Measurements from ENCODE around the gene PHLDB3. TPM values are rescaled to one million over a fixed set of nuclear protein-coding genes. Genes with fewer than 3 reads are reported as not detected.

The PHLDB3 gene
- total and polyA plus RNA-seq, 2 of the 4 experiments (the other 2 are of a cell fraction) = 2.9 to 10.6 TPM

DNA sequence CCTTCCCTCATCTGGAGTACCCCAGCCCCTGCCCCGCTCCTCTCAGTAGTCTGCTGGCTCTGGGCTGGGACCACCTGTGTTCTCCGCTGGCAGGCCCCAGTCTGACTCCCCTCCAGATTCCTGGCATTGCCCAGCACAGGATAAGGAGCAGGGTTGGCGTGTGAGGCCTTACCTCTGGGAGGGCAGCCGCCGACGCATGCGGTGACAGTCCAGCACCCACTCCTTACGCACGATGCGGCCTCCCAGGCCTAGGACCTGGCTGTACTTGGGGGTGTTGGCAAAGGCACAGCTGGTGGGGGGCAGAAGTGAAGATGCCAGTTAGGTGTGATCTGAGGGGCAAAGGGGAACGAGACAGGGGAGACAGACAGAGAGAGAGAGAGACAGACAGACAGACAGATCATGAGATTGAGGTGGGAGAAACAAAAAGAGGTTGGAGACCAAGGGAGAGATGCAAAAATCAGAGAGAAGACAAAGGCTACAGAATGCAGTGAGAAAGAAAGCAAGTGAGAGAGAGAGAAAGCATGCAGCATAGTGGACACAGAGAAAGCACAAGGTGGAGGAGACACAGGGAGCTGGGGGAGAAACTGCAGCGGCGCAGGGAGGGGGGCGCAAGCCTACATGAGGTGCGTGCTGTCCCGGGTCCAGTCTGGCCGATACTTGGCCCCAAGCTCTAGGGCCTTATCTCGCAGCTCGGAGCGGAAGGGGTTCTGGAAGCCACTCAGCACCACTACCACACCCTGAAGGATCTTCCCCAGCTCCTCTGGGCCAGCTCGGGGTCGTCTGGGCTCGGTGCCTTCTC is 47.1 kb upstream of the PHLDB3 start:
- Histone ChIP-seq H3K4me1 (ENCODE audit: control insufficient read depth, insufficient read depth, low read length) (no peaks in the 10 kb centered on the region), H3K9me3 (ENCODE audit: control insufficient read depth, insufficient read depth, low read length) (no peaks in the 10 kb centered on the region), H4K20me1 (ENCODE audit: insufficient read depth, low read length) (no peaks in the 10 kb centered on the region), H4K91ac (ENCODE audit: insufficient read depth, low read depth, low read length) (no peak overlapping the region), H3K9ac (ENCODE audit: low read depth, low read length) (no peak overlapping the region), H3K36me3 (ENCODE audit: control insufficient read depth, insufficient read depth, low read length) (peaks cover 34% of the 10 kb centered on the region), H3K18ac (ENCODE audit: low read depth, low read length) (no peak overlapping the region), H2BK5ac (ENCODE audit: low read depth, low read length, poor library complexity, severe bottlenecking) (no peak overlapping the region), H2BK120ac (ENCODE audit: low read depth, low read length) (no peak overlapping the region), H3K56ac (ENCODE audit: extremely low read depth, insufficient read depth, low read length) (no peak overlapping the region), H3K9me1 (ENCODE audit: insufficient read depth, low read length) (no peaks in the 10 kb centered on the region), H4K8ac (ENCODE audit: low read depth in 2 of 2, low read length in 2 of 2) (no peak overlapping the region), H3K4me3 (ENCODE audit: insufficient read depth, low read depth, low read length) (no peak overlapping the region), H3K23ac (ENCODE audit: low read depth, low read length) (no peak overlapping the region), H2BK15ac (ENCODE audit: low read depth, low read length) (no peak overlapping the region), H3K27ac (ENCODE audit: insufficient read depth, low read length) (no peak overlapping the region), H2AFZ (replicated peaks; ENCODE audit: low read length, poor library complexity) (no peak overlapping the region), H4K5ac (ENCODE audit: low read depth, low read length) (no peak overlapping the region), H3K4ac (ENCODE audit: low read depth, low read length) (no peak overlapping the region), H2AK9ac (replicated peaks; ENCODE audit: low read depth, low read length, poor library complexity) (no peak overlapping the region), H3K4me2 (ENCODE audit: low read depth, low read length) (no peak overlapping the region), H2BK20ac (ENCODE audit: low read depth, low read length) (no peak overlapping the region), H2AK5ac (ENCODE audit: low read depth, low read length) (no peak overlapping the region), H3K27me3 (ENCODE audit: control insufficient read depth, insufficient read depth, low read length) (no peaks in the 10 kb centered on the region), H3K79me1 (ENCODE audit: low read depth in 1 of 2, low read length in 2 of 2) (peaks cover 7% of the 10 kb centered on the region in 2 experiments; a peak in 3 of 4 replicates), H3K14ac (replicated peaks; ENCODE audit: low read depth, low read length) (no peak overlapping the region)
- ChIA-PET POLR2A (ENCODE audit: unreplicated experiment) (no interaction called here), CTCF (no interaction called here)
- intact Hi-C loops (cut with micrococcal nuclease) (no loop called here), dilution Hi-C loops (cut with HindIII; ENCODE audit: low sequenced_read_pairs, unreplicated experiment) (no loop called here), in situ Hi-C loops (cut with MboI; ENCODE audit: low sequenced_read_pairs) (loop anchor here (5.0 kb wide), 1 partner anchor 101 kb away; no protein-coding TSS in a partner anchor)
- no peak for ATAC-seq (ENCODE audit: low read depth)
- 97% methylated on average over 5 of the region's 23 CpGs; no CpG with 5 or more reads in 1 of the 2 experiments for WGBS, 2 experiments (ENCODE audit: extremely low coverage in 2 of 2, insufficient read length in 1 of 2)
- no TSS peak for BruUV-seq (replicated peaks)
- no peak for DNase-seq
- TF ChIP-seq MAZ (IDR thresholded peaks at IDR 0.05; ENCODE audit: borderline replicate concordance, low read depth, low read length) (no peak), NFE2L2 (IDR thresholded peaks at IDR 0.05; ENCODE audit: low read depth, low read length) (no peak), BHLHE40 (IDR thresholded peaks at IDR 0.05; ENCODE audit: low read depth, low read length) (no peak), RAD21 (IDR thresholded peaks at IDR 0.05; ENCODE audit: low read length) (no peak), MXI1 (IDR thresholded peaks at IDR 0.05; ENCODE audit: borderline replicate concordance, low read depth, low read length) (no peak), RCOR1 (IDR thresholded peaks at IDR 0.05; ENCODE audit: insufficient replicate concordance, low read length) (no peak), SMC3 (IDR thresholded peaks at IDR 0.05; ENCODE audit: low read depth, low read length) (no peak), MAFK (IDR thresholded peaks at IDR 0.05; ENCODE audit: low read depth, low read length) (no peak), FOS (IDR thresholded peaks at IDR 0.05; ENCODE audit: low read depth, low read length) (no peak), POLR2A (IDR thresholded peaks at IDR 0.05; ENCODE audit: low read depth, low read length) (no peak), CHD1 (IDR thresholded peaks at IDR 0.05; ENCODE audit: low read depth, low read length) (no peak), RFX5 (IDR thresholded peaks at IDR 0.05; ENCODE audit: low read depth, low read length) (no peak)
- TF ChIP-seq, protein P1, sequence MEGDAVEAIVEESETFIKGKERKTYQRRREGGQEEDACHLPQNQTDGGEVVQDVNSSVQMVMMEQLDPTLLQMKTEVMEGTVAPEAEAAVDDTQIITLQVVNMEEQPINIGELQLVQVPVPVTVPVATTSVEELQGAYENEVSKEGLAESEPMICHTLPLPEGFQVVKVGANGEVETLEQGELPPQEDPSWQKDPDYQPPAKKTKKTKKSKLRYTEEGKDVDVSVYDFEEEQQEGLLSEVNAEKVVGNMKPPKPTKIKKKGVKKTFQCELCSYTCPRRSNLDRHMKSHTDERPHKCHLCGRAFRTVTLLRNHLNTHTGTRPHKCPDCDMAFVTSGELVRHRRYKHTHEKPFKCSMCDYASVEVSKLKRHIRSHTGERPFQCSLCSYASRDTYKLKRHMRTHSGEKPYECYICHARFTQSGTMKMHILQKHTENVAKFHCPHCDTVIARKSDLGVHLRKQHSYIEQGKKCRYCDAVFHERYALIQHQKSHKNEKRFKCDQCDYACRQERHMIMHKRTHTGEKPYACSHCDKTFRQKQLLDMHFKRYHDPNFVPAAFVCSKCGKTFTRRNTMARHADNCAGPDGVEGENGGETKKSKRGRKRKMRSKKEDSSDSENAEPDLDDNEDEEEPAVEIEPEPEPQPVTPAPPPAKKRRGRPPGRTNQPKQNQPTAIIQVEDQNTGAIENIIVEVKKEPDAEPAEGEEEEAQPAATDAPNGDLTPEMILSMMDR (conservative IDR thresholded peaks at IDR 0.05; ENCODE audit: low read depth, low read length) = no peak
- TF ChIP-seq, protein P2, sequence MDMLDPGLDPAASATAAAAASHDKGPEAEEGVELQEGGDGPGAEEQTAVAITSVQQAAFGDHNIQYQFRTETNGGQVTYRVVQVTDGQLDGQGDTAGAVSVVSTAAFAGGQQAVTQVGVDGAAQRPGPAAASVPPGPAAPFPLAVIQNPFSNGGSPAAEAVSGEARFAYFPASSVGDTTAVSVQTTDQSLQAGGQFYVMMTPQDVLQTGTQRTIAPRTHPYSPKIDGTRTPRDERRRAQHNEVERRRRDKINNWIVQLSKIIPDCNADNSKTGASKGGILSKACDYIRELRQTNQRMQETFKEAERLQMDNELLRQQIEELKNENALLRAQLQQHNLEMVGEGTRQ (IDR thresholded peaks at IDR 0.05; ENCODE audit: low read depth, low read length) = no peak
- TF ChIP-seq, protein P3, sequence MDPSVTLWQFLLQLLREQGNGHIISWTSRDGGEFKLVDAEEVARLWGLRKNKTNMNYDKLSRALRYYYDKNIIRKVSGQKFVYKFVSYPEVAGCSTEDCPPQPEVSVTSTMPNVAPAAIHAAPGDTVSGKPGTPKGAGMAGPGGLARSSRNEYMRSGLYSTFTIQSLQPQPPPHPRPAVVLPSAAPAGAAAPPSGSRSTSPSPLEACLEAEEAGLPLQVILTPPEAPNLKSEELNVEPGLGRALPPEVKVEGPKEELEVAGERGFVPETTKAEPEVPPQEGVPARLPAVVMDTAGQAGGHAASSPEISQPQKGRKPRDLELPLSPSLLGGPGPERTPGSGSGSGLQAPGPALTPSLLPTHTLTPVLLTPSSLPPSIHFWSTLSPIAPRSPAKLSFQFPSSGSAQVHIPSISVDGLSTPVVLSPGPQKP (IDR thresholded peaks at IDR 0.05; ENCODE audit: borderline replicate concordance, low read depth, low read length) = no peak
